Lung (tissue), 12 donors: ENCODE measurements around the gene MYH11. TPM values are rescaled to one million over a fixed set of nuclear protein-coding genes. Genes with fewer than 3 reads are reported as not detected.
A peak's percentile ranks its signal among the peaks of the same experiment; 100 is the strongest.
"Not testable (repeated sequence)": the region's sequence is repeated elsewhere in the genome, so short reads cannot be mapped to it uniquely, and the experiment has no call there.

Experiments used
- ATAC-seq: fragments of 200-7000 bp; cut with Tn5 transposase; one replicate; pipeline ENCODE4 v1.9.1; 2020; ENCODE audit warnings: moderate number of reproducible peaks; ENCODE audit not compliant: insufficient read depth, low FRiP score
- DNase-seq, 3 donors: peaks; one replicate each; pipeline ENCODE4 v3.0.0-alpha.2; 2013 to 2017
- H3K27ac ChIP-seq, 2 donors: one replicate each; pipeline ENCODE4 v1.5.1; 2013; ENCODE audit warnings: mild to moderate bottlenecking in 2 of 2, moderate library complexity in 2 of 2, control low read depth in 1 of 2, inconsistent platforms in 1 of 2, low read depth in 1 of 2, low read length in 1 of 2
- H3K27me3 ChIP-seq, 3 donors: one replicate each; pipeline ENCODE4 v1.5.1; 2013; ENCODE audit warnings: low read length in 2 of 3; ENCODE audit not compliant: control insufficient read depth in 3 of 3, insufficient read depth in 3 of 3
- H3K36me3 ChIP-seq, 4 donors: one replicate each; pipeline ENCODE4 v1.5.1; 2013; ENCODE audit warnings: low read length in 4 of 4, mild to moderate bottlenecking in 1 of 4, moderate library complexity in 1 of 4; ENCODE audit not compliant: control insufficient read depth in 4 of 4, insufficient read depth in 4 of 4
- H3K4me1 ChIP-seq, 5 donors: one replicate each; pipeline ENCODE4 v1.5.1; 2013; ENCODE audit warnings: low read length in 5 of 5, mild to moderate bottlenecking in 2 of 5, moderate library complexity in 1 of 5; ENCODE audit not compliant: control insufficient read depth in 5 of 5, insufficient read depth in 5 of 5
- H3K4me3 ChIP-seq: one replicate; pipeline ENCODE4 v1.5.1; 2013; ENCODE audit warnings: mild to moderate bottlenecking, control low read depth, moderate library complexity
- H3K9ac ChIP-seq, 2 donors: one replicate each; pipeline ENCODE4 v1.5.1; 2013; ENCODE audit warnings: low read length in 2 of 2, control low read depth in 1 of 2; ENCODE audit not compliant: insufficient read depth in 1 of 2
- H3K9me3 ChIP-seq, 4 donors: one replicate each; pipeline ENCODE4 v1.5.1; 2013; ENCODE audit warnings: low read length in 3 of 4, mild to moderate bottlenecking in 1 of 4, moderate library complexity in 1 of 4; ENCODE audit not compliant: control insufficient read depth in 4 of 4, insufficient read depth in 3 of 4
- CTCF ChIP-seq: IDR thresholded peaks from 2 replicates; pipeline ENCODE4 v1.5.1; 2012; ENCODE audit warnings: mild to moderate bottlenecking; ENCODE audit errors: control extremely low read depth, extremely low read depth
- WGBS, 2 donors: extraction: QIAGEN DNeasy Blood & Tissue Kit; methylation state at CpG; one replicate each; pipeline ENCODE4 v1.1.7; 2013; 5-methylcytosine and 5-hydroxymethylcytosine counted together
- polyA plus RNA-seq, 2 donors: library from polyadenylated mRNA; stranded (reverse); fragments of 200-250 nt; gene quantifications; one replicate each; pipeline ENCODE4 v1.2.1, GENCODE V29; 2013
- total RNA-seq, 2 donors: library from RNA; depleted of rRNA in 1 of 2; stranded (reverse); fragments of >200 nt in 1 of 2; gene quantifications; one replicate each; pipeline ENCODE4 v1.2.1, GENCODE V29; 2014 to 2021
- donor health status: control.
- donor health status: control.
- donor health status: Bipolar disorder and iron deficiency.
- donor health status: healthy.
- donor health status: DM: yes; HTN: yes; CAD: no.

MYH11 gene
- total and polyA plus RNA-seq, 4 donors: 25.7 to 146 (median 55.0) TPM

GRCh38 chr16:15672514-15673167, 184.2 kb downstream of the MYH11 start:
- peak overlapping the region; percentile 88 to 94 for H3K27ac ChIP-seq
- no peaks in the 10 kb centered on the region for H3K9me3 ChIP-seq
- DNase-seq: peak; percentile 94 to 99 (median 98)
- no peak for TF ChIP-seq CTCF
- peak; percentile 91 for ATAC-seq
- peaks cover 0 to 21% (median 7%) of the 10 kb centered on the region in 5 donors for H3K4me1 ChIP-seq
- H3K4me3 ChIP-seq: no peak overlapping the region
- peaks cover 2 to 24% (median 11%) of the 10 kb centered on the region in 4 donors for H3K36me3 ChIP-seq
- no peaks in the 10 kb centered on the region for H3K27me3 ChIP-seq
- 8 to 13% methylated on average over 20 of the region's 20 CpGs for WGBS, 2 donors
- H3K9ac ChIP-seq: peak overlapping the region in 1 of 2 donors; percentile 85

GRCh38 chr16:15672127-15672513, 184.7 kb downstream of the MYH11 start:
- peaks cover 4 to 25% (median 11%) of the 10 kb centered on the region in 4 donors for H3K36me3 ChIP-seq
- peak overlapping the region; percentile 54 to 94 for H3K27ac ChIP-seq
- peak overlapping the region in 1 of 2 donors; percentile 66 for H3K9ac ChIP-seq
- not testable (repeated sequence) for H3K4me3 ChIP-seq, H3K9me3 ChIP-seq, H3K27me3 ChIP-seq, DNase-seq, ATAC-seq
- WGBS, 2 donors: 76 to 85% methylated on average over 10 of the region's 10 CpGs
- peaks cover 0 to 21% (median 7%) of the 10 kb centered on the region in 5 donors for H3K4me1 ChIP-seq

GRCh38 chr16:15671530-15672117, 185.2 kb downstream of the MYH11 start:
- DNase-seq (no peak), ATAC-seq (no peak)
- H3K27me3 ChIP-seq: no peaks in the 10 kb centered on the region
- peak overlapping the region; percentile 54 to 94 for H3K27ac ChIP-seq
- no peak overlapping the region for H3K9ac ChIP-seq
- WGBS, 2 donors: 92 to 94% methylated on average over 8 of the region's 8 CpGs
- no peak overlapping the region for H3K4me3 ChIP-seq
- peaks cover 0 to 21% (median 7%) of the 10 kb centered on the region in 5 donors for H3K4me1 ChIP-seq
- peaks cover 4 to 26% (median 15%) of the 10 kb centered on the region in 4 donors for H3K36me3 ChIP-seq
- no peak for TF ChIP-seq CTCF
- no peaks in the 10 kb centered on the region for H3K9me3 ChIP-seq

GRCh38 chr16:15667091-15667742, 189.6 kb downstream of the MYH11 start:
- TF ChIP-seq CTCF: no peak
- Histone ChIP-seq H3K9me3 (no peaks in the 10 kb centered on the region), H3K27me3 (no peaks in the 10 kb centered on the region), H3K36me3 (peaks cover 12 to 33% (median 24%) of the 10 kb centered on the region in 4 donors), H3K27ac (no peak overlapping the region), H3K4me3 (no peak overlapping the region), H3K4me1 (peaks cover 0 to 5% (median 0%) of the 10 kb centered on the region in 5 donors), H3K9ac (no peak overlapping the region)
- WGBS, 2 donors: 88 to 90% methylated on average over 16 to 18 of the region's 18 CpGs
- DNase-seq (no peak), ATAC-seq (no peak)
